Vagina (tissue), 2 donors: ENCODE data around the gene OGG1.

ENCODE experiments used
- CTCF ChIP-seq, 3 experiments: fragments of 450-650 bp in 2 of 3; fragments of 200-600 bp in 1 of 3; sonication (generic) in 1 of 3; IDR thresholded peaks; one replicate each; pipeline ENCODE4 v1.5.1; 2017 to 2019; ENCODE audit warnings: antibody characterized with exemption in 3 of 3, mild to moderate bottlenecking in 2 of 3, moderate library complexity in 2 of 3
- POLR2A ChIP-seq, 2 donors: fragments of 450-650 bp; IDR thresholded peaks; one replicate each; pipeline ENCODE4 v1.6.1; 2017; ENCODE audit warnings: antibody characterized with exemption in 2 of 2, mild to moderate bottlenecking in 2 of 2, moderate library complexity in 2 of 2

- TF ChIP-seq CTCF (IDR thresholded peaks at IDR 0.05) (no peak), POLR2A (IDR thresholded peaks at IDR 0.05) (no peak)
Observed at GRCh38 chr3:9743548-9743947, 6.2 kb upstream of the OGG1 start.
